A549 (cell line): Measurements from ENCODE around the gene RNF225. TPM values are rescaled to one million over a fixed set of nuclear protein-coding genes. Genes with fewer than 3 reads are reported as not detected.

Experiments
- ATOH8 ChIP-seq: fragments of 250-450 bp; sonication (Bioruptor Pico); IDR thresholded peaks from 2 replicates; pipeline ENCODE4 v1.5.0; 2020; ENCODE audit warnings: low read depth, mild to moderate bottlenecking, moderate library complexity
- BCL3 ChIP-seq: fragments of >200 bp; sonication (Bioruptor Twin); formaldehyde crosslinking; IDR thresholded peaks from 3 replicates; pipeline ENCODE4 v1.6.1; 2016
- BHLHE40 ChIP-seq: IDR thresholded peaks from 2 replicates; pipeline ENCODE4 v1.6.1; 2012; ENCODE audit warnings: low read depth, low read length, inconsistent platforms
- CBX8 ChIP-seq: fragments of 200-600 bp; sonication (generic); IDR thresholded peaks from 2 replicates; pipeline ENCODE4 v1.6.1; 2016
- CEBPB ChIP-seq, 2 experiments: fragments of >200 bp in 1 of 2; sonication (Bioruptor Twin) in 1 of 2; formaldehyde crosslinking in 1 of 2; IDR thresholded peaks; 2 replicates each; pipeline ENCODE4 v1.6.1; 2012 to 2016
- CHD4 ChIP-seq: fragments of 200-600 bp; sonication (generic); IDR thresholded peaks from 2 replicates; pipeline ENCODE4 v1.6.1; 2016; ENCODE audit warnings: antibody characterized with exemption, mild to moderate bottlenecking, borderline replicate concordance
- E2F6 ChIP-seq: IDR thresholded peaks from 2 replicates; pipeline ENCODE4 v1.6.1; 2012; ENCODE audit warnings: low read depth, borderline replicate concordance
- EHF ChIP-seq: fragments of 250-450 bp; sonication (Bioruptor Pico); IDR thresholded peaks from 2 replicates; pipeline ENCODE4 v1.5.0; 2020; ENCODE audit warnings: mild to moderate bottlenecking
- EHMT2 ChIP-seq: fragments of 200-600 bp; sonication (generic); IDR thresholded peaks from 2 replicates; pipeline ENCODE4 v1.6.1; 2016; ENCODE audit warnings: antibody characterized with exemption, low read depth, mild to moderate bottlenecking, moderate library complexity
- ESRRA ChIP-seq: fragments of 150-350 bp; IDR thresholded peaks from 2 replicates; pipeline ENCODE4 v1.6.1; 2014; ENCODE audit warnings: mild to moderate bottlenecking, low read length, borderline replicate concordance
- FOSB ChIP-seq: fragments of 250-450 bp; sonication (Bioruptor Pico); IDR thresholded peaks from 2 replicates; pipeline ENCODE4 v1.5.0; 2020; ENCODE audit warnings: mild to moderate bottlenecking, moderate library complexity
- FOSL2 ChIP-seq, 2 experiments: fragments of 450-650 bp in 1 of 2; fragments of >200 bp in 1 of 2; sonication (Bioruptor Twin) in 1 of 2; formaldehyde crosslinking; IDR thresholded peaks; 2 replicates each; pipeline versions ENCODE4 v1.5.0 to v1.6.1; 2016 to 2020; ENCODE audit warnings: mild to moderate bottlenecking in 1 of 2, moderate library complexity in 1 of 2
- HOXA7 ChIP-seq: fragments of 250-450 bp; sonication (Bioruptor Pico); IDR thresholded peaks from 2 replicates; pipeline ENCODE4 v1.5.0; 2020; ENCODE audit warnings: mild to moderate bottlenecking, moderate library complexity
- HOXB13 ChIP-seq: fragments of 250-450 bp; sonication (Bioruptor Pico); IDR thresholded peaks from 2 replicates; pipeline ENCODE4 v1.5.0; 2020; ENCODE audit warnings: low read depth, mild to moderate bottlenecking, moderate library complexity
- HOXB5 ChIP-seq: fragments of 250-450 bp; sonication (Bioruptor Pico); IDR thresholded peaks from 2 replicates; pipeline ENCODE4 v1.5.0; 2020; ENCODE audit warnings: mild to moderate bottlenecking, moderate library complexity
- JUN ChIP-seq, 2 experiments: fragments of >200 bp; sonication (Bioruptor Twin); formaldehyde crosslinking; IDR thresholded peaks; 2 replicates in 1 of 2; 3 replicates in 1 of 2; pipeline ENCODE4 v1.6.1; 2016 to 2017
- JUNB ChIP-seq: fragments of >200 bp; sonication (Bioruptor Twin); formaldehyde crosslinking; IDR thresholded peaks from 2 replicates; pipeline ENCODE4 v1.6.1; 2016
- KDM1A ChIP-seq: fragments of 200-600 bp; sonication (generic); IDR thresholded peaks from 2 replicates; pipeline ENCODE4 v1.6.1; 2016; ENCODE audit warnings: low read depth, mild to moderate bottlenecking
- MAFK ChIP-seq: fragments of 450-650 bp; IDR thresholded peaks from 2 replicates; pipeline ENCODE4 v1.6.1; 2014; ENCODE audit not compliant: partially characterized antibody
- MAX ChIP-seq: IDR thresholded peaks from 2 replicates; pipeline ENCODE4 v1.6.1; 2012
- MYC ChIP-seq: IDR thresholded peaks from 2 replicates; pipeline ENCODE4 v1.6.1; 2012; ENCODE audit warnings: mild to moderate bottlenecking, inconsistent platforms, low read length, improper control_type of control experiment, borderline replicate concordance
- NPAS2 ChIP-seq: fragments of 250-450 bp; sonication (Bioruptor Pico); IDR thresholded peaks from 2 replicates; pipeline ENCODE4 v1.8.0; 2022; ENCODE audit warnings: mild to moderate bottlenecking, moderate library complexity, borderline replicate concordance
- PBX3 ChIP-seq: IDR thresholded peaks from 2 replicates; pipeline ENCODE4 v1.6.1; 2012
- PHF8 ChIP-seq: fragments of 200-600 bp; sonication (generic); IDR thresholded peaks from 2 replicates; pipeline ENCODE4 v1.6.1; 2016; ENCODE audit warnings: low read depth, mild to moderate bottlenecking, antibody characterized with exemption, moderate library complexity, borderline replicate concordance
- RAD21 ChIP-seq, 2 experiments: fragments of >200 bp in 1 of 2; sonication (Bioruptor Twin) in 1 of 2; formaldehyde crosslinking in 1 of 2; IDR thresholded peaks in 1 of 2; conservative IDR thresholded peaks in 1 of 2; 2 replicates in 1 of 2; 3 replicates in 1 of 2; pipeline ENCODE4 v1.6.1; 2012 to 2018; ENCODE audit warnings: inconsistent platforms in 1 of 2
- REST ChIP-seq: fragments of 200-600 bp; sonication (generic); IDR thresholded peaks from 2 replicates; pipeline ENCODE4 v1.6.1; 2016; ENCODE audit warnings: antibody characterized with exemption, mild to moderate bottlenecking, moderate library complexity
- RNF2 ChIP-seq: fragments of 200-600 bp; sonication (generic); IDR thresholded peaks from 2 replicates; pipeline ENCODE4 v1.6.1; 2016; ENCODE audit warnings: low read depth, mild to moderate bottlenecking, antibody characterized with exemption, moderate library complexity, borderline replicate concordance
- SMC3 ChIP-seq: fragments of >200 bp; sonication (Bioruptor Twin); formaldehyde crosslinking; IDR thresholded peaks from 3 replicates; pipeline ENCODE4 v1.6.1; 2018; ENCODE audit warnings: inconsistent platforms
- SREBF2 ChIP-seq: fragments of 450-650 bp; IDR thresholded peaks from 2 replicates; pipeline ENCODE4 v1.6.1; 2014; ENCODE audit warnings: mild to moderate bottlenecking, moderate library complexity
- TP53 ChIP-seq: fragments of 250-450 bp; sonication (Bioruptor Pico); IDR thresholded peaks from 2 replicates; pipeline ENCODE4 v1.5.0; 2021; ENCODE audit warnings: mild to moderate bottlenecking, moderate library complexity
- polyA plus RNA-seq, 4 experiments: library from polyadenylated mRNA; depleted of rRNA in 3 of 4; stranded (reverse); fragments of >200 nt; fragmentation: RNase III in 1 of 4; extraction: RNeasy Plus Mini Kit Qiagen cat#74134 plus additional on column Dnase treatment in 1 of 4; gene quantifications; 2 replicates in 3 of 4; 3 replicates in 1 of 4; pipeline ENCODE4 v1.2.3, GENCODE V29; 2011 to 2017

RNF225 gene
- polyA plus RNA-seq, 2 of the 4 experiments (the other 2 are of a cell fraction) = not detected

GRCh38 chr19:58386576-58387337, 8.7 kb upstream of the RNF225 start, which contains the start of gene RPS5 (continued):
- TF ChIP-seq ESRRA (0 out of 2 replicates have a peak, but pooled peaks have one; percentile 17), TP53 (peak; percentile 90; the same call in 1 of the 2 replicates), FOSB (peak; percentile 69; the same call in 1 of the 2 replicates), ATOH8 (CRISPR knock-in tag) (peak; percentile 91), RNF2 (peak; percentile 78; the same call in 1 of the 2 replicates), MAFK (peak; percentile 39), PHF8 (peak; percentile 67), HOXB13 (CRISPR knock-in tag) (peak; percentile 71), MYC (peak; percentile 92), JUNB (no peak), CHD4 (no peak), NPAS2 (CRISPR knock-in tag) (no peak; the same call in 1 of the 2 replicates), KDM1A (no peak), CEBPB (IDR thresholded peaks at IDR 0.05) (peak; percentile 19 to 74; a peak in 2 of 4 replicates), HOXB5 (CRISPR knock-in tag) (peak; percentile 89; the same call in 1 of the 2 replicates), SMC3 (no peak), BCL3 (peak; percentile 99), EHF (CRISPR knock-in tag) (peak; percentile 82), EHMT2 (no peak), JUN (IDR thresholded peaks at IDR 0.05) (peak; percentile 94 to 98), BHLHE40 (peak; percentile 19; the same call in 1 of the 2 replicates), RAD21 (conservative IDR thresholded peaks at IDR 0.05 in 1 of 2, IDR thresholded peaks at IDR 0.05 in 1 of 2) (no peak; a peak in 1 of 5 replicates), HOXA7 (peak; percentile 73; the same call in 1 of the 2 replicates), CBX8 (no peak), FOSL2 (IDR thresholded peaks at IDR 0.05) (no peak), FOSL2 (CRISPR knock-in tag; IDR thresholded peaks at IDR 0.05) (peak; percentile 17), SREBF2 (no peak), E2F6 (peak; percentile 74), REST (no peak; the same call in 1 of the 2 replicates), PBX3 (peak; percentile 41), MAX (peak; percentile 96)
